D721Med (cell line): Measurements from ENCODE around the gene RNF34.

Experiments
- DNase-seq: peaks from one replicate; pipeline ENCODE4 v3.0.0; 2011; ENCODE audit warnings: low spot score; ENCODE audit not compliant: insufficient read length
- FAIRE-seq: peaks from 2 replicates; lab custom pipeline; 2011; peaks lifted over from hg19 to GRCh38; lab: Jason Lieb, UNC
- CTCF ChIP-seq: IDR thresholded peaks from 2 replicates; pipeline ENCODE4 v1.5.1; 2012; ENCODE audit warnings: mild to moderate bottlenecking, control low read depth; ENCODE audit not compliant: insufficient read depth; ENCODE audit errors: missing control alignments

Gene RNF34

DNA sequence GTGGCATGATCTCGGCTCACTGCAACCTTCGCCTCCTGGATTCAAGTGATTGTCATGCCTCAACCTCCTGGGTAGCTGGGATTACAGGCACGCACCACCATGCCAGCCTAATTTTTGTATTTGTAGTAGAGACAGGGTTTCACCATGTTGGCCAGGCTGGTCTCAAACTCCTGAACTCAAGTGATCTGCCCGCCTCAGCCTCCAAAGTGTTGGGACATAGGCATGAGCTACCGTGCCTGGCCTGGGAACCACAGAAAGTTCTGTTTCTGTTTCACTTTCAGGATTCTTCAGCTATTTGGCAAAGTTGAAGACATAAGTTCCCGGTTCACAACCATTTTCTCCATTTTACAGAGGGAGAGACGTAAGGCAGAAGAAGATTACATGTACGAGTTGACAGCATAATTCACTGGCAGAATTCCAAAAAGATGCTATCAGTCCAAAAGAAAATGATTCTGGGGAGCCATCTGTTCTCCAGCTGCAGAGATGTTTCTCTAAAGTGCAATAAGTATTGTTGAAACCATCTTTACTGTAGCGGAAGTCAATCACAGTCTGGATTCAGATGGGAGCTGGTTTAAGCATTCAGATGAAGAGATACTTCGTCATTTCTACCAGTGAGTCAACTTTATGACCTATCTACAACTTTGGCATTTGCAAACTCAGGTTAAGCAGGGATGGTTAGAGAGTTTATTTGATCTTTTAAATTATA is 8.1 kb upstream of the RNF34 start:
- no peak for TF ChIP-seq CTCF
- no peak for FAIRE-seq
- no peak for DNase-seq

- FAIRE-seq (no peak), DNase-seq (no peak)
- TF ChIP-seq CTCF: no peak
Observed at GRCh38 chr12:121392325-121392716, 7.6 kb upstream of the RNF34 start.

GRCh38 chr12:121397521-121397920 is 2.4 kb upstream of the RNF34 start:
- no peak for FAIRE-seq
- DNase-seq: no peak

GRCh38 chr12:121398355-121398754 is 1.6 kb upstream of the RNF34 start:
- TF ChIP-seq CTCF: no peak
- DNase-seq: no peak
- FAIRE-seq: no peak

More at GRCh38 chr12:121397521-121397920, 2.4 kb upstream of the RNF34 start:
- no peak for TF ChIP-seq CTCF

- no peak for TF ChIP-seq CTCF
- DNase-seq: no peak
- no peak for FAIRE-seq
Observed at GRCh38 chr12:121400332-121401139, 618 bp downstream of the RNF34 start.

- TF ChIP-seq CTCF: no peak
- no peak for FAIRE-seq
- no peak for DNase-seq
Observed at GRCh38 chr12:121403721-121404120, 3.8 kb downstream of the RNF34 start.

GRCh38 chr12:121404734-121405133 is 4.8 kb downstream of the RNF34 start:
- FAIRE-seq: no peak
- TF ChIP-seq CTCF: no peak
- no peak for DNase-seq
